ENCODE measurements around the gene CARD9. TPM values are rescaled to one million over a fixed set of nuclear protein-coding genes. Genes with fewer than 3 reads are reported as not detected.

CARD9 gene
- total RNA-seq, 6 experiments from 2014 or later: 0.48 to 1.6 (median 1.1) TPM

DNA sequence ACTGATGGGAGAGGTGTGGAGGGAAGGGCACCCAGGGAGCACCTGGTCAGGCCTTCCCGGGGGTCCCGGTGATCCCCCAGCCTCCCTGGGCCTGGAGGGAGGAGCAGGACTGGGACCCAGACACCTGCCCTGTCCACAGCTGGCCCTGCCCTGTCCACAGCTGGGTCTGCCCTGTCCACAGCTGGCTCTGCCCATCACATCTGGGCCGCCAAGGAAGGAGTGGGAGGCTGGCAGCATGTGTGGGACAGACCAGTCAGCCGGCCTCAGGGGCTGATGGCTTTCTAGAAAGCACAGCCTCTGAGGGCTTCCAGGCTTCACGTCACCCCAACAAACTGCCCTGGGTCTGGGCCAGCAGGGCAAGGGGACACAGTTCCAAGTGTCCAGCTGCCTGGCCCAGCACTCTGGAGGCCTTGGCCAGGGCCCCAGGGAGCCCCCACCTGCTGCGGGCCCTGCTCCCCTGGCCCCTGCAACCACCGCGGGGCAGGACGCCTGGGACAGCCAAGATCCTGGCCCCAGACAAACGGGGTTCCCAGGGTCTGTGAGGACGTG, 22.1 kb downstream of the CARD9 start:
- ATAC-seq (no peak), DNase-seq (no peak)
- Histone ChIP-seq H3K9me3 (no peaks in the 10 kb centered on the region), H3K4me1 (no peaks in the 10 kb centered on the region), H3K27ac (no peak overlapping the region), H3K36me3 (no peaks in the 10 kb centered on the region), H3K4me3 (no peak overlapping the region), H3K27me3 (no peaks in the 10 kb centered on the region)
- WGBS (ENCODE audit: insufficient coverage, low coverage, low lambda C conversion rate, missing lambda C conversion rate): no CpG with 5 or more reads among the region's 11 CpGs
- TF ChIP-seq CTCF (IDR thresholded peaks at IDR 0.05): no peak
- TF ChIP-seq POLR2A (IDR thresholded peaks at IDR 0.05): no peak
- intact Hi-C loops (cut with DNase I): no loop called here

GRCh38 chr9:136349546-136349945, 23.9 kb downstream of the CARD9 start:
- intact Hi-C loops (cut with DNase I): loop anchor here in 1 of 2 donors (10.0 kb wide), 1 partner anchor 295 kb away; no protein-coding TSS in a partner anchor
- DNase-seq: no peak
- H3K27ac ChIP-seq: no peak overlapping the region
- WGBS (ENCODE audit: insufficient coverage, low coverage, low lambda C conversion rate, missing lambda C conversion rate): no CpG with 5 or more reads among the region's 24 CpGs
- no peak overlapping the region for H3K4me3 ChIP-seq
- no peak for ATAC-seq
- no peaks in the 10 kb centered on the region for H3K4me1 ChIP-seq
- no peaks in the 10 kb centered on the region for H3K27me3 ChIP-seq
- TF ChIP-seq POLR2A (IDR thresholded peaks at IDR 0.05) (no peak), CTCF (IDR thresholded peaks at IDR 0.05) (no peak)
- H3K9me3 ChIP-seq: no peaks in the 10 kb centered on the region
- H3K36me3 ChIP-seq: no peaks in the 10 kb centered on the region

DNA sequence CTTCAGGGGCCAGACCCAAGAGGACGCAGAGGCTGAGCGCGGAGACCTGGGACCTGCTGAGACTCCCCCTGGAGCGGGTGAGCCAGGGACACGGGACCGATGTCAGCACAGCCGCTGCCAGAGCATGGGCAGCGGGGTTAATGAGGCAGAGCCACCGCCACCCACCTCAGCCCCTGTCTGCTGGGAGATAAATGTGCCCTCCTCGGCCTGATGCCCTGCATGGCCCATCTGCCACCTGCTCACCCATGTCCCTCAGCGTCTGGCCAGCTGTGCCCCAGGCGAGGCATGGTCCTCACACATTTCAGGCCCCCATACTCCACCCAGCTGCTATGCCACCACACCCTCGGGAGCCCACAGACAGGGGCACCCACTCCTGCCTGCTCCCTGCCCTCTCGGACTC, 24.8 kb downstream of the CARD9 start:
- Histone ChIP-seq H3K27me3 (no peaks in the 10 kb centered on the region), H3K27ac (no peak overlapping the region), H3K9me3 (no peaks in the 10 kb centered on the region), H3K4me3 (no peak overlapping the region), H3K36me3 (no peaks in the 10 kb centered on the region), H3K4me1 (no peaks in the 10 kb centered on the region)
- no peak for TF ChIP-seq CTCF (IDR thresholded peaks at IDR 0.05)
- no peak for TF ChIP-seq POLR2A (IDR thresholded peaks at IDR 0.05)
- no CpG with 5 or more reads among the region's 14 CpGs for WGBS (ENCODE audit: insufficient coverage, low coverage, low lambda C conversion rate, missing lambda C conversion rate)
- no peak for DNase-seq
- no peak for ATAC-seq
- intact Hi-C loops (cut with DNase I): loop anchor here in 1 of 2 donors (10.0 kb wide), 1 partner anchor 296 kb away; no protein-coding TSS in a partner anchor

- no peaks in the 10 kb centered on the region for H3K27me3 ChIP-seq
- H3K9me3 ChIP-seq: no peaks in the 10 kb centered on the region
- no peaks in the 10 kb centered on the region for H3K36me3 ChIP-seq
- H3K4me1 ChIP-seq: no peaks in the 10 kb centered on the region
- no peak overlapping the region for H3K4me3 ChIP-seq
- DNase-seq: no peak
- H3K27ac ChIP-seq: no peak overlapping the region
- WGBS (ENCODE audit: insufficient coverage, low coverage, low lambda C conversion rate, missing lambda C conversion rate): 71% methylated on average over 7 of the region's 34 CpGs
- ATAC-seq: no peak
- intact Hi-C loops (cut with DNase I): loop anchor here in 1 of 2 donors (10.0 kb wide), 1 partner anchor 297 kb away; no protein-coding TSS in a partner anchor
- no peak for TF ChIP-seq CTCF (IDR thresholded peaks at IDR 0.05)
- no peak for TF ChIP-seq POLR2A (IDR thresholded peaks at IDR 0.05)
These were observed 25.8 kb downstream of the CARD9 start for GRCh38 chr9:136347472-136348256.
